ENCODE measurements around the gene TOB1. TPM values are rescaled to one million over a fixed set of nuclear protein-coding genes. Genes with fewer than 3 reads are reported as not detected.

TOB1 gene
- total and polyA plus RNA-seq, 2 of the 4 experiments (the other 2 are of a cell fraction) = 4.3 to 9.0 TPM

DNA sequence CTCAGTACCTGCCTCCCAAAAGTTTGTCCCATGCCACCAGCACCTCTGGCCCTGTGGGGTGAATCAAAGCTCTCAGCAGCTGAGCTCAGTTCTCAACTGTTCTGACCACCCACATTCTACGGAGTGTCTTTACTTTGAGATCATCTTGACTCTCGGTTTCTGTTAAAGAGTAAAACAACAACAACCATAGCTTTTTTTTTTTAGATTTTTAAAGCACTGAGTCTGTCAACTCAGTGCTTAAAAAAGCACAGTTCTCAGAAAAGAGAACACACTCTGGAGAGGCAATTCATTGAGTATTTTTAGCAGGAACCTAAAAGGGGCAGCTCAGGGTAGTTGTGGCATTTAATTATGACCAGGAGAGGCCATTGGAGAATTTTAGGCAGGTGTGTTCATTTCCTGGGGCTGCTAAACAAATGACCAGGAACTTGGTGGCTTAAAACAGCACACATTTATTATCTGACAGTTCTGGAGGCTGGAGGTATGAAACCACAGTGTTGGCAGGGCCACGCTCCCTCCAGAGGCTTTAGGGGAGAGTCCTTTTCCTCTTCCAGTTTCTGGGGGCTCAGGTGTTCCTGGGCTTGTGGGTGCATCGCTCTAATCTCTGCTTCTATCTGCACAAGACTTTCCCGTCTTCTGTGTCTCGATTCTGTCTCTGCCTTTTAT lies 37.5 kb downstream of the TOB1 start:
- in situ Hi-C loops (cut with MboI; ENCODE audit: low sequenced_read_pairs) = no loop called here
- no peak overlapping the region for H2AK9ac ChIP-seq (replicated peaks; ENCODE audit: low read depth, low read length, poor library complexity)

More for the DNA sequence above, 37.5 kb downstream of the TOB1 start:
- Histone ChIP-seq H3K4me1 (ENCODE audit: control insufficient read depth, insufficient read depth, low read length) (no peaks in the 10 kb centered on the region), H4K8ac (ENCODE audit: low read depth in 2 of 2, low read length in 2 of 2) (no peak overlapping the region), H2AK5ac (ENCODE audit: low read depth, low read length) (no peak overlapping the region), H2AFZ (replicated peaks; ENCODE audit: low read length, poor library complexity) (no peak overlapping the region), H2BK5ac (ENCODE audit: low read depth, low read length, poor library complexity, severe bottlenecking) (no peak overlapping the region), H3K79me1 (ENCODE audit: low read depth in 1 of 2, low read length in 2 of 2) (no peaks in the 10 kb centered on the region), H4K5ac (ENCODE audit: low read depth, low read length) (no peak overlapping the region), H2BK120ac (ENCODE audit: low read depth, low read length) (no peak overlapping the region), H3K56ac (ENCODE audit: extremely low read depth, insufficient read depth, low read length) (no peak overlapping the region), H3K27me3 (ENCODE audit: control insufficient read depth, insufficient read depth, low read length) (peaks cover 10% of the 10 kb centered on the region; the same call in 1 of the 2 replicates), H2BK15ac (ENCODE audit: low read depth, low read length) (no peak overlapping the region), H2BK20ac (ENCODE audit: low read depth, low read length) (no peak overlapping the region), H3K36me3 (ENCODE audit: control insufficient read depth, insufficient read depth, low read length) (no peaks in the 10 kb centered on the region), H3K9me1 (ENCODE audit: insufficient read depth, low read length) (no peaks in the 10 kb centered on the region), H3K14ac (replicated peaks; ENCODE audit: low read depth, low read length) (no peak overlapping the region), H3K9me3 (ENCODE audit: control insufficient read depth, insufficient read depth, low read length) (no peaks in the 10 kb centered on the region; the same call in 1 of the 2 replicates), H3K23ac (ENCODE audit: low read depth, low read length) (no peak overlapping the region), H4K91ac (ENCODE audit: insufficient read depth, low read depth, low read length) (no peak overlapping the region), H3K4me3 (ENCODE audit: insufficient read depth, low read depth, low read length) (no peak overlapping the region), H3K9ac (ENCODE audit: low read depth, low read length) (no peak overlapping the region), H4K20me1 (ENCODE audit: insufficient read depth, low read length) (no peaks in the 10 kb centered on the region; the same call in 1 of the 2 replicates), H3K4ac (ENCODE audit: low read depth, low read length) (no peak overlapping the region), H3K27ac (ENCODE audit: insufficient read depth, low read length) (no peak overlapping the region), H3K18ac (ENCODE audit: low read depth, low read length) (no peak overlapping the region), H3K4me2 (ENCODE audit: low read depth, low read length) (no peak overlapping the region)
- no TSS peak for BruUV-seq (replicated peaks)
- POLR2A ChIA-PET (ENCODE audit: unreplicated experiment) = no interaction called here
- intact Hi-C loops (cut with micrococcal nuclease) = no loop called here
- CTCF ChIA-PET = interaction anchor here (0.6 to 1.0 kb wide), 3 partner anchors 12 to 98 kb away, joined by 3 to 9 read pairs (median 3); no protein-coding TSS in a partner anchor
- WGBS, 2 experiments (ENCODE audit: extremely low coverage in 2 of 2, insufficient read length in 1 of 2) = 71% methylated on average over 4 of the region's 6 CpGs; no CpG with 5 or more reads in 1 of the 2 experiments
- dilution Hi-C loops (cut with HindIII; ENCODE audit: low sequenced_read_pairs, unreplicated experiment) = no loop called here
- DNase-seq = no peak
- TF ChIP-seq, protein P1, sequence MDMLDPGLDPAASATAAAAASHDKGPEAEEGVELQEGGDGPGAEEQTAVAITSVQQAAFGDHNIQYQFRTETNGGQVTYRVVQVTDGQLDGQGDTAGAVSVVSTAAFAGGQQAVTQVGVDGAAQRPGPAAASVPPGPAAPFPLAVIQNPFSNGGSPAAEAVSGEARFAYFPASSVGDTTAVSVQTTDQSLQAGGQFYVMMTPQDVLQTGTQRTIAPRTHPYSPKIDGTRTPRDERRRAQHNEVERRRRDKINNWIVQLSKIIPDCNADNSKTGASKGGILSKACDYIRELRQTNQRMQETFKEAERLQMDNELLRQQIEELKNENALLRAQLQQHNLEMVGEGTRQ (IDR thresholded peaks at IDR 0.05; ENCODE audit: low read depth, low read length) = no peak
- no peak for ATAC-seq (ENCODE audit: low read depth)
